ENCODE results near the gene TTLL7.
"Not testable (repeated sequence)": the region's sequence is repeated elsewhere in the genome, so short reads cannot be mapped to it uniquely, and the experiment has no call there.

The TTLL7 gene

DNA sequence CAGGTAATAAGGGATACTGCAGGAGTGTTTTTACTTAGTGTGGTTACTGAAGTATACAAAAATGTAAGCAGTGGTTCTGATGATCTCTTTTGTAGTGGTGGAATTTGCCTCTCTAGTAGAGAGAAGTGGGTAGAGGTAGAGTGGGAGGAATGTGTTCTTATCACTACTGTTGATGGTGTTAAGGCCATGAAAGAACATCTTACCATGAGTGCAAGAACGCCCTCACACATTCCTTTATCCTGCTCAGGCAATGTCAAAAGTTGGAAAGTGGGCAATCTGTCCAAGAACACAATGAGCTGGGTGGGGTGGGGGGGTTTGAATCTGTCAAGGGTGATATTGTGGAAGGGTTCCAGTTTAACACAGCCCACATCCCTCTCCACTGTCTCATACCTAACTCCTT lies 78.6 kb downstream of the TTLL7 start:
- TF ChIP-seq, protein P1, sequence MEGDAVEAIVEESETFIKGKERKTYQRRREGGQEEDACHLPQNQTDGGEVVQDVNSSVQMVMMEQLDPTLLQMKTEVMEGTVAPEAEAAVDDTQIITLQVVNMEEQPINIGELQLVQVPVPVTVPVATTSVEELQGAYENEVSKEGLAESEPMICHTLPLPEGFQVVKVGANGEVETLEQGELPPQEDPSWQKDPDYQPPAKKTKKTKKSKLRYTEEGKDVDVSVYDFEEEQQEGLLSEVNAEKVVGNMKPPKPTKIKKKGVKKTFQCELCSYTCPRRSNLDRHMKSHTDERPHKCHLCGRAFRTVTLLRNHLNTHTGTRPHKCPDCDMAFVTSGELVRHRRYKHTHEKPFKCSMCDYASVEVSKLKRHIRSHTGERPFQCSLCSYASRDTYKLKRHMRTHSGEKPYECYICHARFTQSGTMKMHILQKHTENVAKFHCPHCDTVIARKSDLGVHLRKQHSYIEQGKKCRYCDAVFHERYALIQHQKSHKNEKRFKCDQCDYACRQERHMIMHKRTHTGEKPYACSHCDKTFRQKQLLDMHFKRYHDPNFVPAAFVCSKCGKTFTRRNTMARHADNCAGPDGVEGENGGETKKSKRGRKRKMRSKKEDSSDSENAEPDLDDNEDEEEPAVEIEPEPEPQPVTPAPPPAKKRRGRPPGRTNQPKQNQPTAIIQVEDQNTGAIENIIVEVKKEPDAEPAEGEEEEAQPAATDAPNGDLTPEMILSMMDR (IDR thresholded peaks at IDR 0.05; ENCODE audit: extremely low read depth, insufficient read depth, missing control alignments): no peak
- no peak for DNase-seq (ENCODE audit: low spot score)
- in situ Hi-C loops (cut with MboI; ENCODE audit: low pct_unique_long_range_greater_than_20kb, low sequenced_read_pairs, unreplicated experiment): loop anchor here (10.0 to 25.0 kb wide), 2 partner anchors 204 to 842 kb away; no protein-coding TSS in a partner anchor

DNA sequence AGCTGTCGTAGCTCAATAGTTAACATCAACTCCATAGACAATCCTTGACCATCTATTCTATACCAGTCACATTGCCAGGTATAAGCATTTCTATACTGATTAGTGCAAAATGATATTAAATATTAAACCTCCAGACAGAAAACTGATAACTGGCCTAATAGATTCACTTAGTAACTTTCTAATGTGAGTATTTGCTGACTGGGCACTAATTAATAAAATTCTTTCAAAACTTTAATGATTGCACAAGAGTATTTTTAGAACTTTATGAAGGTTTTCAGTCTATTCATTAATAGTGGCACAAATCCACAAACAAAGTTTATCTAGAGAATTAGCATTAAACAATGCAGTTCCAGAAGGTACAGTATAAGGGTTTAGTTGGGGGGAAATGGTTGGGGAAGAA lies 79.1 kb downstream of the TTLL7 start:
- in situ Hi-C loops (cut with MboI; ENCODE audit: low pct_unique_long_range_greater_than_20kb, low sequenced_read_pairs, unreplicated experiment): loop anchor here (10.0 to 25.0 kb wide), 2 partner anchors 205 to 842 kb away; no protein-coding TSS in a partner anchor
- DNase-seq (ENCODE audit: low spot score): no peak
- TF ChIP-seq, protein P1 (IDR thresholded peaks at IDR 0.05; ENCODE audit: extremely low read depth, insufficient read depth, missing control alignments): no peak

DNA sequence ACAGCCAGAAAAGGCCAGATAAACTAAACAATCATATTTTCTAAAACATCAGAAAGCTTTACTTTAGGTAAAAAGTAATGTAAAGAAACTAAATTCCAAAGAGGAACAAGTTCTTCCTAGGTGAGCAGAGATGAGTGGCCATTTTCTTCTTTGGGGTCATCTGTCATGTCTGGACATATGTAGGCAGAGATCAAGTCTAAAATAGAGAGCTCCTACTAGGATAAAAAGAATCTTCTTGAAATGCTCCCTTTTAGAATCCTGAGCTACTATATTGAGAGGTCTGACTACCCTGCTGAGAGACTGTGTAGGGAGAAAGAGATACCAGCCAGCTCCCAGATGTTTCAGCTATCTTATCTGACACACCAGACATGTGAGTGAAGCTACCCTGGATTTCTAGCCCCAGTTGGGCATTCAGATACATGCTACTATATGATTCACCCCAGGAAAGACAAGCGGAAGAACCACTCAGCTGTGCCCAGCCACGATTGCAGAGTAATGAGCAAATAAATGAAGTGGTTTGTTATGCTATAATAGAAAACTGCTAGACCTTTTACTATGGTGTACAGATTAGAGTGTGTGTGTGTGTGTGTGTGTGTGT lies 80.1 kb downstream of the TTLL7 start:
- in situ Hi-C loops (cut with MboI; ENCODE audit: low pct_unique_long_range_greater_than_20kb, low sequenced_read_pairs, unreplicated experiment): loop anchor here (25.0 kb wide), 1 partner anchor 844 kb away; no protein-coding TSS in a partner anchor
- TF ChIP-seq, protein P1 (IDR thresholded peaks at IDR 0.05; ENCODE audit: extremely low read depth, insufficient read depth, missing control alignments): no peak
- no peak for DNase-seq (ENCODE audit: low spot score)

DNA sequence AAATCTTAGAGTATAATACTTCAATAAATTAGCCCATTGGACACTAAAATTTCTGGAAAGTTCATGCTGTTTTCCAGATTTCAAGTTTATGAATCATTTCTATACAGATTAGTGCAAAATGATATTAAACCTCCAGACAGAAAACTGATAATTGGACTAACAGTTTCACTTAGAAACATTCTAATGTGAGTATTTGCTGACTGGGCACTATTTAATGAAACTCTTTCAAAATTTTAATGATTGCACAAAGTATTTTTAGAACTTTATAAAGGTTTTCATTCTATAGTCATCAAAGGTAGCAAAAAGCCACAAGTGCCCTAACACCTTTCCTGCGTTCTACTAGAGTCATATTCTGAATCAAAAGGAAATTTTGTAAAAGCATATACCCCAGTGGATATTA lies 81.0 kb downstream of the TTLL7 start:
- TF ChIP-seq, protein P1 (IDR thresholded peaks at IDR 0.05; ENCODE audit: extremely low read depth, insufficient read depth, missing control alignments): no peak
- in situ Hi-C loops (cut with MboI; ENCODE audit: low pct_unique_long_range_greater_than_20kb, low sequenced_read_pairs, unreplicated experiment): loop anchor here (25.0 kb wide), 1 partner anchor 844 kb away; no protein-coding TSS in a partner anchor
- DNase-seq (ENCODE audit: low spot score): no peak

DNA sequence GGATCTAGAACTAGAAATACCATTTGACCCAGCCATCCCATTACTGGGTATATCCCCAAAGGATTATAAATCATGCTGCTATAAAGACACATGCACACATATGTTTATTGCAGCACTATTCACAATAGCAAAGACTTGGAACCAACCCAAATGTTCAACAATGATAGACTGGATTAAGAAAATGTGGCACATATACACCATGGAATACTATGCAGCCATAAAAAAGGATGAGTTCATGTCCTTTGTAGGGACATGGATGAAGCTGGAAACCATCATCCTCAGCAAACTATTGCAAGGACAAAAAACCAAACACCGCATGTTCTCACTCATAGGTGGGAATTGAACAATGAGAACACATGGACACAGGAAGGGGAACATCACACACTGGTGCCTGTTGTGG lies 82.8 kb downstream of the TTLL7 start:
- in situ Hi-C loops (cut with MboI; ENCODE audit: low pct_unique_long_range_greater_than_20kb, low sequenced_read_pairs, unreplicated experiment): loop anchor here (25.0 kb wide), 1 partner anchor 846 kb away; no protein-coding TSS in a partner anchor
- not testable (repeated sequence) for DNase-seq (ENCODE audit: low spot score)

DNA sequence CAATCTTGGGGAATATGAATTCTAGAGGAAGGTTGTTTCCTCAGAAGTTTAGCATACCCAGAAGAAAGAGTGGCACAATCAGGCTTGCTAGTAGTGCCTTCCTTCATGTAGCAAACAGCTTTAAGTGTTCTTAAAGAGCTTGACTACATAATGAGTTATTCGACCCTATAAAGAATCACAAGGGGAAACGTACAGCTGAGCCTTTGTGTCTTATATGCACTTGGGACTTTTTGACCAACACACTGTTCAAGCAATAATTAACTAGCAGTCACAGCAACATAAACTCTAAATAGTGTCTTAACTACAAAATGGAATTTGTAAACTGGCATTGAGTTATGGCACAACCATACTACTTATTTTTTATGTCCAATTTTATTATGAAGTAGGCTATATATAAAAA lies 86.1 kb downstream of the TTLL7 start:
- TF ChIP-seq, protein P1 (IDR thresholded peaks at IDR 0.05; ENCODE audit: extremely low read depth, insufficient read depth, missing control alignments): no peak
- in situ Hi-C loops (cut with MboI; ENCODE audit: low pct_unique_long_range_greater_than_20kb, low sequenced_read_pairs, unreplicated experiment): loop anchor here (25.0 kb wide), 1 partner anchor 849 kb away; no protein-coding TSS in a partner anchor
- DNase-seq (ENCODE audit: low spot score): no peak

DNA sequence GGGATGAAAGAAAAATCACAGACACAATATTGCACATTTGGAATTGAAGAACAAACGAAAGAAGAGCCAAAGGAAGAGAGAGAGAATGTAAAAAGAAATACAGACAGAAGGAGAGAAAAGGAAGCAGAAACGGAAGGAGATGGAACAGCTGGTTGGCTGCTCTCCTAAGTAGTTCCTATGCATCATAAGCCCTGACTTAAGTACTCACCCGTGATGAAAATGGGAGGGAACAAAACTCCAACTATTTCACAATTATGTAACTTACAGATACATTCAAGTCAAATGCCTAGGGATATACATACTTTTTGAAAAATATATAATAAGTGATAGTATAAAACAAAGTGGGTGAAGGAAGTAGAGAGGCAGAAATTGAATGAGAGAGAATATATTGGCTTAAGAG lies 88.5 kb downstream of the TTLL7 start:
- in situ Hi-C loops (cut with MboI; ENCODE audit: low pct_unique_long_range_greater_than_20kb, low sequenced_read_pairs, unreplicated experiment): loop anchor here (25.0 kb wide), 1 partner anchor 852 kb away; no protein-coding TSS in a partner anchor
- TF ChIP-seq, protein P1 (IDR thresholded peaks at IDR 0.05; ENCODE audit: extremely low read depth, insufficient read depth, missing control alignments): no peak
- DNase-seq (ENCODE audit: low spot score): no peak

Measured in GM13977 (cell line).